ENCODE measurements around the gene ARID1B.

DNA sequence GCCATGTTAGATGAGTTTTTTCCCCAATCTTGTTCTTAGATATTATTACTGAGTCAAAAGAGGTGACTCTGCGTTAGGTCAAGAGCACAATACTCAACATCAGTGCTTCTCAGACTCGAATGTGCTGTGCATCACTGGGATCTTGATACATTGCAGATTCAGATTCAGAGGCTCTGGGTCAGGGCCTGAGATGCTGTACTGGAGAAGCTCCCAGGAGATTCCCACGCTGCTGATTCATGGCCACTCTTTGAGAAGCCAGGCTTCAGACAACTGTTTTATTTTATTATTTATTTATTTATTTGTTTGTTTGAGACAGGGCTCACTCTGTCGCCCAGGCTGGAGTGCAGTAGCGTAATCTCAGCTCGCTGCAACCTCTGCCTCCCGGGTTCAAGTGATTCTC lies 41.4 kb upstream of the ARID1B start:
- TF ChIP-seq, protein P1, sequence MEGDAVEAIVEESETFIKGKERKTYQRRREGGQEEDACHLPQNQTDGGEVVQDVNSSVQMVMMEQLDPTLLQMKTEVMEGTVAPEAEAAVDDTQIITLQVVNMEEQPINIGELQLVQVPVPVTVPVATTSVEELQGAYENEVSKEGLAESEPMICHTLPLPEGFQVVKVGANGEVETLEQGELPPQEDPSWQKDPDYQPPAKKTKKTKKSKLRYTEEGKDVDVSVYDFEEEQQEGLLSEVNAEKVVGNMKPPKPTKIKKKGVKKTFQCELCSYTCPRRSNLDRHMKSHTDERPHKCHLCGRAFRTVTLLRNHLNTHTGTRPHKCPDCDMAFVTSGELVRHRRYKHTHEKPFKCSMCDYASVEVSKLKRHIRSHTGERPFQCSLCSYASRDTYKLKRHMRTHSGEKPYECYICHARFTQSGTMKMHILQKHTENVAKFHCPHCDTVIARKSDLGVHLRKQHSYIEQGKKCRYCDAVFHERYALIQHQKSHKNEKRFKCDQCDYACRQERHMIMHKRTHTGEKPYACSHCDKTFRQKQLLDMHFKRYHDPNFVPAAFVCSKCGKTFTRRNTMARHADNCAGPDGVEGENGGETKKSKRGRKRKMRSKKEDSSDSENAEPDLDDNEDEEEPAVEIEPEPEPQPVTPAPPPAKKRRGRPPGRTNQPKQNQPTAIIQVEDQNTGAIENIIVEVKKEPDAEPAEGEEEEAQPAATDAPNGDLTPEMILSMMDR (IDR thresholded peaks at IDR 0.05) = no peak
- no peak for TF ChIP-seq POLR2A (IDR thresholded peaks at IDR 0.05)

Measured in adrenal gland (tissue), 5 donors.